T-helper 9 cell (primary cell): ENCODE data around the gene PWP2.
"Not testable (repeated sequence)": the region's sequence is repeated elsewhere in the genome, so short reads cannot be mapped to it uniquely, and the experiment has no call there.

Experiments
- DNase-seq: peaks from one replicate; pipeline ENCODE4 v3.0.0-alpha.2; 2020

Gene PWP2

GRCh38 chr21:44167527-44167926 lies 60.3 kb downstream of the PWP2 start:
- DNase-seq: not testable (repeated sequence)

- DNase-seq: not testable (repeated sequence)
Observed at GRCh38 chr21:44170326-44170725, 63.1 kb downstream of the PWP2 start.

GRCh38 chr21:44170863-44171262 lies 63.7 kb downstream of the PWP2 start:
- DNase-seq: not testable (repeated sequence)

GRCh38 chr21:44171962-44172572 lies 64.9 kb downstream of the PWP2 start:
- not testable (repeated sequence) for DNase-seq

GRCh38 chr21:44172741-44173140 lies 65.5 kb downstream of the PWP2 start:
- DNase-seq: not testable (repeated sequence)

- not testable (repeated sequence) for DNase-seq
Observed at GRCh38 chr21:44175189-44175588, 68.0 kb downstream of the PWP2 start.

GRCh38 chr21:44176127-44176526 lies 68.9 kb downstream of the PWP2 start:
- not testable (repeated sequence) for DNase-seq
